Measurements from ENCODE around the gene CYP27A1. TPM values are rescaled to one million over a fixed set of nuclear protein-coding genes. Genes with fewer than 3 reads are reported as not detected.

CYP27A1 gene
- total and polyA plus RNA-seq, 2 of the 8 experiments (the other 6 are each of a cell fraction or from before 2014, with no cell fraction given): 5.4 to 14.7 TPM

DNA sequence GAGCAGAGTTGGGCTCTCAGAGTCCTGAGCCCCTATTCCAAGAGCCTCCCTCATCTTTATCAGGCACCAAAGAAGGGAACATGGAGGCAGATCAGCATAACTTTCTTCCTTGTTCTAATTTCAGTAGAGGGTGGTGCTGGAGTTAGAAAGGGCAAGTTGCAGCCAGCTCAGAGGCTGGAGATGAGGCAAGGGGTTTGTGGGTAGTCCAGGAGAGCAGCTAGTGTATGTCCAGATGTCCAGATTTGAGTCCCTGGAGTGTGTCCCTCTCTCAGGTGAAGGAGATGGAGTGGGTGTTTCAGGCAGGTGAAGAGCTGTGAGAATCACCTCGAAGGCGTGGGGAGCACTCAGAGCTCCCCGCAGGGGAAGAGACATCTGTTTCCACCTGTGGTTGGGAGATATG, 50.1 kb downstream of the CYP27A1 start:
- Histone ChIP-seq H3K79me2 (ENCODE audit: control insufficient read depth in 1 of 2, insufficient read depth in 2 of 2, low read length in 2 of 2) (no peaks in the 10 kb centered on the region), H3K27me3 (replicated peaks in 1 of 4; ENCODE audit: control insufficient read depth in 3 of 4, extremely low read depth in 1 of 4, insufficient read depth in 3 of 4, low read length in 3 of 4) (peaks cover 0 to 4% (median 0%) of the 10 kb centered on the region in 4 experiments; a peak in 1 of 7 replicates), H3K4me3 (ENCODE audit: extremely low read depth in 1 of 4, insufficient read depth in 2 of 4, low read depth in 3 of 4, low read length in 4 of 4) (no peak overlapping the region), H3K4me2 (ENCODE audit: insufficient read depth in 1 of 2, low read depth in 2 of 2, low read length in 2 of 2) (no peak overlapping the region), H2AFZ (ENCODE audit: low read length) (no peak overlapping the region), H3K23me2 (ENCODE audit: low read depth, low read length) (peaks cover 2% of the 10 kb centered on the region; the same call in 1 of the 2 replicates), H3K9me3 (ENCODE audit: insufficient read depth in 2 of 2, low read depth in 1 of 2, low read length in 1 of 2) (no peaks in the 10 kb centered on the region), H3K18ac (ENCODE audit: extremely low read depth, low read length) (no peak overlapping the region), H2BK120ac (replicated peaks; ENCODE audit: low read depth, low read length) (no peak overlapping the region), H4K8ac (ENCODE audit: extremely low read depth, insufficient read depth, low read length) (no peak overlapping the region), H3K4ac (replicated peaks; ENCODE audit: insufficient read length, low read depth, low read length) (no peak overlapping the region), H2AK5ac (ENCODE audit: low read depth, low read length) (no peak overlapping the region), H2BK20ac (ENCODE audit: low read length) (no peak overlapping the region), H4K20me1 (replicated peaks in 1 of 2; ENCODE audit: control insufficient read depth in 1 of 2, insufficient read depth in 2 of 2, low read length in 2 of 2) (no peaks in the 10 kb centered on the region), H3K36me3 (ENCODE audit: control insufficient read depth in 2 of 4, insufficient read depth in 4 of 4, low read length in 3 of 4) (no peaks in the 10 kb centered on the region), H4K91ac (replicated peaks; ENCODE audit: insufficient read length, low read length) (no peak overlapping the region), H3K27ac (ENCODE audit: low read depth, low read length) (no peak overlapping the region), H3K79me1 (ENCODE audit: low read depth, low read length) (no peaks in the 10 kb centered on the region), H3K56ac (replicated peaks; ENCODE audit: insufficient read length, low read depth, low read length) (no peak overlapping the region), H4K5ac (ENCODE audit: insufficient read length, low read depth, low read length) (no peak overlapping the region), H3K23ac (ENCODE audit: insufficient read length) (no peak overlapping the region), H2BK15ac (ENCODE audit: low read length) (no peak overlapping the region), H2BK12ac (ENCODE audit: low read depth, low read length) (no peak overlapping the region), H3K4me1 (replicated peaks in 1 of 4; ENCODE audit: control insufficient read depth in 3 of 4, insufficient read depth in 4 of 4, low read length in 3 of 4) (peaks cover 0 to 3% (median 0%) of the 10 kb centered on the region in 4 experiments; a peak in 1 of 7 replicates), H3K14ac (ENCODE audit: insufficient read length) (no peak overlapping the region), H3K9ac (replicated peaks in 1 of 4; ENCODE audit: extremely low read depth in 1 of 4, low read depth in 3 of 4, low read length in 3 of 4) (no peak overlapping the region), H2BK5ac (ENCODE audit: low read depth, low read length) (no peak overlapping the region)
- FAIRE-seq (no peak), DNase-seq (ENCODE audit: low read depth in 1 of 2, low spot score in 2 of 2) (no peak)
- ChIA-PET POLR2A (ENCODE audit: partially characterized antibody) (no interaction called here), CTCF (ENCODE audit: partially characterized antibody) (interaction anchor here (0.6 to 2.7 kb wide), 6 partner anchors 15 to 663 kb away, joined by 3 to 9 read pairs (median 3); no protein-coding TSS in a partner anchor)
- WGBS, 2 experiments (ENCODE audit: extremely low coverage in 1 of 2, insufficient coverage in 1 of 2, insufficient read length in 1 of 2, insufficient replicate concordance in 2 of 2, low coverage in 1 of 2, low lambda C conversion rate in 2 of 2, missing lambda C conversion rate in 1 of 2): 100% methylated on average over 3 of the region's 3 CpGs; no CpG with 5 or more reads in 1 of the 2 experiments
- TF ChIP-seq RNF2 (IDR thresholded peaks at IDR 0.05; ENCODE audit: borderline replicate concordance, low read depth, low read length, missing control alignments, poor library complexity, severe bottlenecking) (no peak), JUND (IDR thresholded peaks at IDR 0.05; ENCODE audit: low read length) (no peak), YY1 (IDR thresholded peaks at IDR 0.05; ENCODE audit: low read depth, low read length) (no peak), CBX8 (IDR thresholded peaks at IDR 0.05; ENCODE audit: borderline replicate concordance, low read depth, low read length) (no peak), KDM5A (IDR thresholded peaks at IDR 0.05; ENCODE audit: low read length) (no peak), TCF12 (IDR thresholded peaks at IDR 0.05; ENCODE audit: low read depth, low read length) (no peak), EP300 (IDR thresholded peaks at IDR 0.05; ENCODE audit: borderline replicate concordance in 1 of 2, low read depth in 2 of 2, low read length in 2 of 2) (no peak), BRCA1 (IDR thresholded peaks at IDR 0.05; ENCODE audit: low read depth, low read length) (no peak), KDM1A (IDR thresholded peaks at IDR 0.05; ENCODE audit: borderline replicate concordance, low read length) (no peak), POLR2A (IDR thresholded peaks at IDR 0.05; ENCODE audit: control extremely low read depth in 1 of 2, low read depth in 2 of 2, low read length in 2 of 2) (no peak), SP4 (IDR thresholded peaks at IDR 0.05; ENCODE audit: low read length) (no peak), POLR2AphosphoS5 (IDR thresholded peaks at IDR 0.05; ENCODE audit: low read depth, low read length) (no peak), RXRA (IDR thresholded peaks at IDR 0.05; ENCODE audit: insufficient read depth, low read depth, low read length) (no peak)
- TF ChIP-seq, protein P1, sequence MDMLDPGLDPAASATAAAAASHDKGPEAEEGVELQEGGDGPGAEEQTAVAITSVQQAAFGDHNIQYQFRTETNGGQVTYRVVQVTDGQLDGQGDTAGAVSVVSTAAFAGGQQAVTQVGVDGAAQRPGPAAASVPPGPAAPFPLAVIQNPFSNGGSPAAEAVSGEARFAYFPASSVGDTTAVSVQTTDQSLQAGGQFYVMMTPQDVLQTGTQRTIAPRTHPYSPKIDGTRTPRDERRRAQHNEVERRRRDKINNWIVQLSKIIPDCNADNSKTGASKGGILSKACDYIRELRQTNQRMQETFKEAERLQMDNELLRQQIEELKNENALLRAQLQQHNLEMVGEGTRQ (IDR thresholded peaks at IDR 0.05; ENCODE audit: low read length): no peak
